Hepatocyte (in vitro differentiated cells): ENCODE results near the gene FBXL15.

Experiments used
- EZH2 ChIP-seq: fragments of 200-600 bp; sonication (generic); IDR thresholded peaks from 2 replicates; pipeline ENCODE4 v1.6.1; 2016; ENCODE audit warnings: antibody characterized with exemption, mild to moderate bottlenecking, borderline replicate concordance
- EZH2phosphoT487 ChIP-seq: fragments of 200-600 bp; sonication (generic); IDR thresholded peaks from one replicate; pipeline ENCODE4 v1.6.1; 2018; ENCODE audit warnings: antibody characterized with exemption, mild to moderate bottlenecking, low read depth, moderate library complexity; ENCODE audit not compliant: unreplicated experiment, severe bottlenecking
- TF ChIP-seq, protein P1 (sequence below): fragments of 200-600 bp; sonication (generic); IDR thresholded peaks from 2 replicates; pipeline ENCODE4 v1.5.1; 2016; ENCODE audit warnings: antibody characterized with exemption, mild to moderate bottlenecking; ENCODE audit not compliant: poor library complexity

DNA sequence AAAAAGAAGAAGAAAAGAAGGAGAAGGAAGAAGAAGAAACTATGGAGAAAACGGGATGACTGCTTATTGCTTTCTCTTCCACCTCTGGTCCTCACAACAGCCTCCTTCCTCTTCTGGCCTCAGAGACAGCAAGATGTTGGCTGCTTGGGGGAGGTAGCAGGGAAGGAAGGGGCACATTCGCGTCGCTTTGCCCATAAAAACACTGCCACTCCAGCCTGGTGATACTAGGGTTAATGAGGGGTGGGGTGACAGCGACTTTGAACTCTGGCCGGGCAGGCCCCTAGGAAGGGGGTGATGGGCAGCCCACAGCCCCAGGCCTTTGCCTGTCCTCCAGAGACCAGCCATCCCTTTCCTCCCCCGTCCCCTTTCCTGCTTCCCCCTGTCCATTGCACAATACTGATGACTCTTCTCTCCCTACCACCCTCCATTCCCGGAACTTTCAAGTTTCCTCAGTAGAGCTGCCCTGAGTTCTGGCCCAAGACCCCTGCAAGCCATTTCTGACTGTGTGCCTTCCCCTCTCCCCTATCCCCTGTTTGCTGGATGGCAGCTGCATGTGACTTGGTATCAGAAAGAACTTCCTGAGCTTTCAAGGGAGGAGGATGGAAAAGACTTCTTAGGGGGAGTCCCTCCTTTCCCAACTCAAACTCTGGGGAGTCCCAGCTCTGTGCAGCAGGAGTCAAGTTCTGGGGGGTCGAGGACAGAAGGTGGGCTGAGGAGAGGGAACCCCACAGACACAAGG is 13.9 kb downstream of the FBXL15 start:
- TF ChIP-seq, protein P1, sequence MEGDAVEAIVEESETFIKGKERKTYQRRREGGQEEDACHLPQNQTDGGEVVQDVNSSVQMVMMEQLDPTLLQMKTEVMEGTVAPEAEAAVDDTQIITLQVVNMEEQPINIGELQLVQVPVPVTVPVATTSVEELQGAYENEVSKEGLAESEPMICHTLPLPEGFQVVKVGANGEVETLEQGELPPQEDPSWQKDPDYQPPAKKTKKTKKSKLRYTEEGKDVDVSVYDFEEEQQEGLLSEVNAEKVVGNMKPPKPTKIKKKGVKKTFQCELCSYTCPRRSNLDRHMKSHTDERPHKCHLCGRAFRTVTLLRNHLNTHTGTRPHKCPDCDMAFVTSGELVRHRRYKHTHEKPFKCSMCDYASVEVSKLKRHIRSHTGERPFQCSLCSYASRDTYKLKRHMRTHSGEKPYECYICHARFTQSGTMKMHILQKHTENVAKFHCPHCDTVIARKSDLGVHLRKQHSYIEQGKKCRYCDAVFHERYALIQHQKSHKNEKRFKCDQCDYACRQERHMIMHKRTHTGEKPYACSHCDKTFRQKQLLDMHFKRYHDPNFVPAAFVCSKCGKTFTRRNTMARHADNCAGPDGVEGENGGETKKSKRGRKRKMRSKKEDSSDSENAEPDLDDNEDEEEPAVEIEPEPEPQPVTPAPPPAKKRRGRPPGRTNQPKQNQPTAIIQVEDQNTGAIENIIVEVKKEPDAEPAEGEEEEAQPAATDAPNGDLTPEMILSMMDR: no peak
- no peak for TF ChIP-seq EZH2phosphoT487
- no peak for TF ChIP-seq EZH2
